Stimulated activated CD4-positive, alpha-beta T cell treated with anti-CD3 and anti-CD28 coated beads, Interleukin-1b, Interleukin-23, amount 100 ng/mL, for 1 hour (primary cell): ENCODE measurements around the gene MXRA8.
"Not testable (repeated sequence)": the region's sequence is repeated elsewhere in the genome, so short reads cannot be mapped to it uniquely, and the experiment has no call there.

Experiments
- DNase-seq, 2 donors: peaks; one replicate each; pipeline ENCODE4 v3.0.0-alpha.2; 2020; ENCODE audit warnings: low read depth in 2 of 2

MXRA8 gene

DNA sequence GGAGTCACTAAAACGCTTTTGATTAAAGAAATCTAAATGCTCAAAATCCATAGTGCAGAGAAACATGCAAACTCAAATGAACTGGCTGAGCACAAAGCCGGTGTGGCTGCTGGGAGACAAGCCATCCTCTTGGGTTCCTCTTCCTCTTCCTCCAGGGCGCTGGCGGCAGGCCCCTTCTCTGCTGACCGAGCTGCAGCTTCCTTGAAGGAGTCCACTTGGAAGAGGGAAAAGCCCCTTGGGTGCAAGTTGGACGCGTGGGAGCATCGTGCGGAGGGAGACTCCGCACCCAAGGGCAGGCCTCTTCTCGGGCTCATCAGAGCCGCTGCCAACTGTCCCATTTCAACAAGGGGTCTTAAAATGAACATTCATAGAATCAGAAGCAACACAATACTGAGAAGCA lies 32.9 kb upstream of the MXRA8 start:
- no peak for DNase-seq

DNA sequence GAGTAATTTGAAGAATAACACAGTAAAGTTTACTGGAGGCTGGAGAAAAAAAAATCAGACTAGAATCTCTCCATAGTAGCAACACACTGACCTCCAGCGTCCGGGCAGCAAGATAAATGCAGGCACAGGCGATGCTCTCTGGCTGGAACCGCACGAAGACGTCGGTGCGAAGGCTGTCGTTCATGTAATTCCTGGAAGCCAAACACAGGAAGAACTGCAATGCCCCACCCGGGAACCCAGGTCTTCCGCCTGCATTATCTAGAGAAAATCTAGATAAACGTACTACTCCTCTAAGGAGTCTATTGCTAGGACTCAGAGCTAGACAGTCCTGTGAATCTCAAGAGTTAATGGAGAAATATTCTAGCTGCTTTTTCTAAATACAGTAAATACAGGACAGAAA lies 32.3 kb upstream of the MXRA8 start:
- DNase-seq: no peak

DNA sequence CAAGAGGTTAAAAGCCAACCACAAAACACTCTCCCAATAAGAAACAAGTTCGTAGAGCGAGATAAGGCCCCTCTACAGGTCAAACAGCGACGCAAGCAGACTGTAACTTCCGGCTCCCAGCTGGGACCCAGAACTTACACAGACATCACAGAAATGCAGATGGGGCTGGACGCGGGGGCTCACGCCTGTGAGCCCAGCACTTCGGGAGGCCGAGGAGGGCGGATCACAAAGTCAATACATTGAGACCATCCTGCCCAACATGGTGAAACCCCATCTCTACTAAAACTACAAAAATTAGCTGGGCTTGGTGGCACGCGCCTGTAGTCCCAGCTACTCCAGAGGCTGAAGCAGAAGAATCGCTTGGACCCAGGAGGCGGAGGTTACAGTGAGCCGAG lies 29.7 kb upstream of the MXRA8 start:
- no peak for DNase-seq

DNA sequence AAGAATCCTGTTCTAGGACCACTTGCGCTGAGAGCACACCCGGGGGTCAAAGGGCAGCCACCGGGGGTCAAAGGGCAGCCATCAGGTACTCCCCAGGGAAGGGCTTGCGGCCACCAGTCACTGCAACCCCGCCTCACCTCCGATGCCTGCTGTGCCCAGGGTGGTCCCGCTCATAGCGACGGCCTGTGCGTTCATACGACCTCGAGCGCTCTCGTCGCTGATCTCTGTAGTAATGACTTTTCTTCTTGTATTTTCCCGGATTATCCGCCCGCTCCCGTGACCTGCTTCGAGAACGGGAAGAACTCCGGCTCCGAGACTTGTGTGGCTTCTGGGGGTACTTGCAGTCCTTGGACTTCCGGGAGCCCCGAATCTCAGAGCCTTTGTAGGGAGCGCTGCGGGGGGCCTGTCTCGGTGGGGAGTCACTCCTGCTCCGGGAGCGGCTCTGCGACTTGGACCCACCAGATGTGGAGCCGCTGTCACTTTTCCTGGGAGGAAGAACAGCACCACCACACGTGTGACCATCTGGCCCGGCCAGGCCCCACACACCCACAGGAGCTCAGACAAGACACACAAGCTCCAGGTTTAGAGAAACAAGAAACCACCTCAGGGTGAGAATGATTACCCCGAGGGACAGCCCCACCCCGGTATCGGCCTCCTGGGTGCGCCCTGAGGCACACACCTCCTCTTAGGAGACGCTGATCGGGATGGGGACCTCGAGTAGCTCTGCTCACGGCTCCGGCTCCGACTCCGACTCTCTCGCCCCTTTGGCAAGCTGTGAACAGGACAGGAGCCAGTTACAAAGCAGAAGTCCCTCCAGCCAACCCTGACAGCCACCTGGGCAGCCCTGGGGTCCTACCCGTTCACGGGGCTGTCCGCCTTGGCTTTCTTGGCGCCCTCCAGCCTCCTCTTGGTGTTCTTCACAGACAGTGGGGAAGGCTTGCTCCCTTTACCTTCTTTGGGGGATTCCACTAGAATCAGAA lies 29.0 kb upstream of the MXRA8 start:
- no peak for DNase-seq

GRCh38 chr1:1385931-1386330 lies 27.6 kb upstream of the MXRA8 start:
- DNase-seq: no peak

- not testable (repeated sequence) for DNase-seq
Measured at GRCh38 chr1:1385339-1385738, 27.0 kb upstream of the MXRA8 start.

DNA sequence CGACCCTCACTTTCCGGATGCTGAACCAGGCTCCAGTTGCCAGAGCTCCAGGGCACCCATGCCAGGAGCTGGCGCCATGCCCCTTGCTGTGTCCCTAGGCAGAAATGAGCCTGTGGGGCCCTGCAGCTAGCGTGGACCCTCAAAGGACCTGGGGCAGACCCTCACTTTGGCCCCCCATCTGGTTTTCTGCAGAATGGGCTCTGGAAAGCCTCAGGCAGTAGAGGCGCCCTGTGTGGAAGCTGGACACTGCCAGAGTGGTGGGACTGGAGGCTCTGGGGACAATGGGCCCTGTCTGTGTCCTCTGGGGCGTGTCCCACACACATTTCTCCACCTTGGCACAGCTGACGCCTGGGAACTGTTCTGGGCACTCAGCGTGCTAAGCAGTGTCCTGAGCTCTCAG lies 22.9 kb upstream of the MXRA8 start:
- no peak for DNase-seq

DNA sequence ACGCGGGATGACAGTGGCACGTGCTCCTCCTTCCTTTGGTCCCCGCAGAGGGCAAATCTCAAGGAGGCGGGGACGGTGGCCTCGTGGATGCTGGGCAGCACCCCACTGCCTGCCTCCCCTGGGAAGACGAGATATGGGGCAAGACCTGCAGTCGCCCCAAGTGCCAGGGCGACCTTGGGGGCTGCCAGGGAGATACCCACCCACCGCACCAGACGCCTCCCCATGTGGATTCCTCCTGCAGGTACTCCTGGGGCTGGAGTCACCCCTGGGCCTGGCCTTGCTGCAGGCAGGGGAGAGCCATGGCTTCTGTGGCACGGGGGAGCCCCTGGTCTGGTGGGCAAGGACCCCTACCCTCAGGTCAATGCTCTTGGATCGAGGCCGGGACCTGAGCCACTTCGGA lies 22.5 kb upstream of the MXRA8 start:
- no peak for DNase-seq

GRCh38 chr1:1377540-1378205 lies 19.3 kb upstream of the MXRA8 start:
- no peak for DNase-seq

GRCh38 chr1:1376551-1377226 lies 18.3 kb upstream of the MXRA8 start:
- DNase-seq: no peak

GRCh38 chr1:1374929-1375662 lies 16.7 kb upstream of the MXRA8 start, which contains the start of gene AURKAIP1:
TSS of gene AURKAIP1 (minus strand) at chr1:1375207. CDS start at chr1:1374756, 451 bp downstream.
- peak; percentile 82 to 89 for DNase-seq

- no peak for DNase-seq
Measured at GRCh38 chr1:1374589-1374928, 16.2 kb upstream of the MXRA8 start.

- no peak for DNase-seq
Measured at GRCh38 chr1:1373815-1374588, 15.6 kb upstream of the MXRA8 start.

GRCh38 chr1:1373051-1373814 lies 14.9 kb upstream of the MXRA8 start:
- DNase-seq: no peak

GRCh38 chr1:1371746-1372711 lies 13.7 kb upstream of the MXRA8 start:
- DNase-seq: peak; percentile 34 to 69

DNA sequence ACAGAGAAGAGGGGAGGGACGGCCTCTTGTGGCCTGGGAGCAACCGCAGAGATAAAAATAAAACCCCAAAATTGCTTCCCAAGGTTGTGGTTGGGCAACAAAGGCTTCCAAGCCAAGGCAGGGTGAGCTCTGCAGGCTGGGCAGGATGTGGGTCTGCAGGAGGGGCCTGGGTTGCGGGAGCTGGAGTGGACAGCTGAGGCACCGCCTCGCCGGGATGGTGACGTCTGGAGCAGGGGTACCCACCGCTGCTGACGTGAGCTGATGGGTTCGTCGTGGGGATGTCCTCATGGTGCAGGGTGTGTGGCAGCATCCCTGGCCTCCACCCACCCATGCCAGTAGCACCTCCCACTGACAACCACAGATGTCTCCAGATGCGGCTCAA lies 13.0 kb upstream of the MXRA8 start:
- peak in 1 of 2 donors; percentile 11 for DNase-seq

GRCh38 chr1:1370771-1371300 lies 12.5 kb upstream of the MXRA8 start:
- no peak for DNase-seq

DNA sequence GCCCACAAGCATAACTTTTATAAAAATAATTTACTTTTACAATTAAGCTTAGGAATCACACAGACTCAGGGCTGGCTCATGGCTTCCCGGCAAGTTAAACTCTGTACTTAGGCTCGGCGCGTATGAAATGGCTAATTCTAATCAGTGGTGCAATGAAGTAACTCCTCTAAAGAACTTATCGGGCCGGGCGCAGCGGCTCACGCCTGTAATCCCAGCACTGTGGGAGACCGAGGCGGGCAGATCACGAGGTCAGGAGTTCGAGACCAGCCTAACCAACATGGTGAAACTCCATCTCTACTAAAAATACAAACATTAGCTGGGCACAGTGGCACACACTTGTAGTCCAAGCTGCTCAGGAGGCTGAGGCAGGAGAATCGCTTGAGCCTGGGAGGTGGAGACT lies 11.7 kb upstream of the MXRA8 start:
- not testable (repeated sequence) for DNase-seq

DNA sequence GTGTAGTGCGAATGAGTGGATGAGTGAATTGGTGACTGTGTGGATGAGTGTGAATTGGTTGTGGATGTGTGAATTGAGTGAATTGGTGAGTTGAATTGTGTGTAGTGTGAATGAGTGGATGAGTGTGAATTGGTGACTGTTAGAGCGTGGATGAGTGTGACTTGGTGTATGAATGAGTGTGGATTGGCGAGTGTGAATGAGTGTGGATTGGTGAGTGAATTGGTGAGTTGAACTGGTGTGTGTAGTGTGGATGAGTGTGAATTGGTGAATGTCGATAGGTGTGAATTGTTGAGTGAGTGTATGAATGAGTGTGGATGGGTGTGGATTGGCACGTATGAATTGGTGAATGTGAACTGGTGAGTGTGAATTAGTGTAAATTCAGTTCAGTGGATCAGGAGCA lies 9.0 kb upstream of the MXRA8 start:
- no peak for DNase-seq
